Muscle of leg (tissue), 11 donors: ENCODE results near the gene C2orf92. TPM values are rescaled to one million over a fixed set of nuclear protein-coding genes. Genes with fewer than 3 reads are reported as not detected.
"Not testable (repeated sequence)": the region's sequence is repeated elsewhere in the genome, so short reads cannot be mapped to it uniquely, and the experiment has no call there.

Experiments
- DNase-seq: peaks from one replicate; pipeline ENCODE4 v3.0.0; 2013
- H3K27ac ChIP-seq: one replicate; pipeline ENCODE4 v1.5.1; 2013; ENCODE audit warnings: mild to moderate bottlenecking, low read length, control low read depth
- H3K27me3 ChIP-seq: one replicate; pipeline ENCODE4 v1.6.1; 2013; ENCODE audit warnings: low read length; ENCODE audit not compliant: control insufficient read depth, insufficient read depth
- H3K36me3 ChIP-seq: one replicate; pipeline ENCODE4 v1.6.1; 2013; ENCODE audit warnings: low read length; ENCODE audit not compliant: control insufficient read depth, insufficient read depth
- H3K4me1 ChIP-seq: one replicate; pipeline ENCODE4 v1.6.1; 2013; ENCODE audit warnings: low read length; ENCODE audit not compliant: control insufficient read depth, insufficient read depth
- H3K4me3 ChIP-seq: one replicate; pipeline ENCODE4 v1.5.1; 2013; ENCODE audit warnings: low read length, control low read depth
- H3K9me3 ChIP-seq: replicated peaks from 2 replicates; pipeline ENCODE4 v1.6.1; 2013; ENCODE audit warnings: low read depth, low read length; ENCODE audit not compliant: control insufficient read depth
- WGBS: methylation state at CpG from one replicate; pipeline ENCODE4 v1.1.5; 2013; ENCODE audit warnings: missing lambda C conversion rate; ENCODE audit not compliant: insufficient coverage; 5-methylcytosine and 5-hydroxymethylcytosine counted together
- polyA plus RNA-seq, 8 donors: library from polyadenylated mRNA; unstranded; fragments of 120-200 nt; gene quantifications; one replicate each; pipeline versions ENCODE4 v1.2.1 to v1.2.3, GENCODE V29; 2013; ENCODE audit warnings: inconsistent platforms in 1 of 8, low replicate concordance in 1 of 8; ENCODE audit not compliant: insufficient read length in 8 of 8, insufficient read depth in 1 of 8
- total RNA-seq: library from RNA; stranded (reverse); fragments of 120-200 nt; gene quantifications from one replicate; pipeline ENCODE4 v1.2.4, GENCODE V29; 2013

Gene C2orf92
- total and polyA plus RNA-seq, 9 donors = 4.6 to 21.1 (median 12.0) TPM

DNA sequence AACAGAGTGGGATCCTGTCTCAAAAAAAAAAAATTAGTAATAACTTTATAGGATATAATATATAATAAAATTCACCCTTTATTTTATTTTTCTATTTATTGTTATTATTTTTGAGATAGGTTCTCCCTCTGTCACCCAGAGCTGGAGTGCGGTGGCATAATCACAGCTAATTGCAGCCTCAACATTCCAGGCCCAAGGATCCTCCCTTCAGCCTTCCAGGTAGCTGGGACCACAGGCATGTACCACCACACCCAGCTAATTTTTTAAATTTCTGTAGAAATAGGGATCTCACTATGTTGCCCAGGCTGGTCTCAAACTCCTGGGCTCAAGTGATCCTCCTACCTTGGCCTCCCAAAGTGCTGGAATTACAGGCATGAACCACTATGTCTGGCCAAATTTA, 958 bp downstream of the C2orf92 start:
- H3K4me1 ChIP-seq = no peaks in the 10 kb centered on the region
- no peaks in the 10 kb centered on the region for H3K27me3 ChIP-seq
- no peak for DNase-seq
- no peaks in the 10 kb centered on the region for H3K36me3 ChIP-seq
- no CpG with 5 or more reads among the region's 1 CpG for WGBS
- H3K4me3 ChIP-seq = no peak overlapping the region
- no peak overlapping the region for H3K27ac ChIP-seq
- no peaks in the 10 kb centered on the region for H3K9me3 ChIP-seq

DNA sequence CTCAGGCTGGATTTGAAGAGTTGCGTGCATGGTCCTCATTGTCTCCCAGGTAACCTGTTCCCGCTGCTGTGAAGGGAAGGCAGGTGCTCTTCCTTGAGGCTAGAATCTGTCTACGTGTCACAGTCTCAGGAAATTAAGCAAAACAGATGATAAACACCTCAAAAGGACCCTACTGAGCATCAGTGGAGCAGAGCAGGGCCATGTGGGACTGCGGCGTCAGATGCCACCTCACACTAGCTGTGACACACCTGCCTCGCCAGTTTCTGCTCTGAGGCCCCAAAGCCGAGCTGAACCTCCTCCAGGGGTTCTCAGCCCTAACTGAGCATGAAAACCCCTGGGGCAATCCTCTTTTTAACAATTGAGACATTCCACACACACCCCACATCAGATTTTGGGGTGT, 2.0 kb downstream of the C2orf92 start:
- no peaks in the 10 kb centered on the region for H3K9me3 ChIP-seq
- 87% methylated on average over 3 of the region's 7 CpGs for WGBS
- H3K4me1 ChIP-seq = no peaks in the 10 kb centered on the region
- no peaks in the 10 kb centered on the region for H3K27me3 ChIP-seq
- H3K27ac ChIP-seq = no peak overlapping the region
- no peak for DNase-seq
- no peak overlapping the region for H3K4me3 ChIP-seq
- no peaks in the 10 kb centered on the region for H3K36me3 ChIP-seq

DNA sequence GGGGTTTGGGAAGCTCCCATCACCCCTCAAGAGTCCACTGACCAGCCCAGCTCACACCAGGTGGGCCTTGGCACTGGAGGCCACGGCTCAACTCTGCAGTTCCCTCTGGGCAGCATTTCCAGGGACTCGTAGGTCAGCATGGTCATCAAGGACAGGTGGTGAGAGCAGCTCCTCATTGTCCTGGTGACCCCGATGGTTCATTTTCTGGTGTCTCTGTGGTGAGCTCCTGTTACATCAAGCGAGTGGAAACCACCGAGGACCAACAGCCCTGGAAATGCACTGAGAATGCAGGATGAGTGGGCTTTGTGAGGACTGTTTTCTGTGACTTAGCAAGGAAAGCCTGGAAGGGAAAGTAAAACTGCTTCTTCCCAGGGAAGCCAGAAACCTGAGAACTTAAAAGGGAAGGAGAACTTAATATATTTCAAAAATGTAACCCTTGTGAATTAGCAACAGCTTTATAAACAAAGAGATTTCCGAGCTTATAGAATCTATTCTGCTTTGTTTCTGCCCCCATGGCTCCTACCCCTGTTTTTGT, 3.2 kb downstream of the C2orf92 start:
- not testable (repeated sequence) for H3K27me3 ChIP-seq, H3K9me3 ChIP-seq, H3K4me1 ChIP-seq, H3K36me3 ChIP-seq, H3K4me3 ChIP-seq, DNase-seq, H3K27ac ChIP-seq
- 45% methylated on average over 2 of the region's 6 CpGs for WGBS

DNA sequence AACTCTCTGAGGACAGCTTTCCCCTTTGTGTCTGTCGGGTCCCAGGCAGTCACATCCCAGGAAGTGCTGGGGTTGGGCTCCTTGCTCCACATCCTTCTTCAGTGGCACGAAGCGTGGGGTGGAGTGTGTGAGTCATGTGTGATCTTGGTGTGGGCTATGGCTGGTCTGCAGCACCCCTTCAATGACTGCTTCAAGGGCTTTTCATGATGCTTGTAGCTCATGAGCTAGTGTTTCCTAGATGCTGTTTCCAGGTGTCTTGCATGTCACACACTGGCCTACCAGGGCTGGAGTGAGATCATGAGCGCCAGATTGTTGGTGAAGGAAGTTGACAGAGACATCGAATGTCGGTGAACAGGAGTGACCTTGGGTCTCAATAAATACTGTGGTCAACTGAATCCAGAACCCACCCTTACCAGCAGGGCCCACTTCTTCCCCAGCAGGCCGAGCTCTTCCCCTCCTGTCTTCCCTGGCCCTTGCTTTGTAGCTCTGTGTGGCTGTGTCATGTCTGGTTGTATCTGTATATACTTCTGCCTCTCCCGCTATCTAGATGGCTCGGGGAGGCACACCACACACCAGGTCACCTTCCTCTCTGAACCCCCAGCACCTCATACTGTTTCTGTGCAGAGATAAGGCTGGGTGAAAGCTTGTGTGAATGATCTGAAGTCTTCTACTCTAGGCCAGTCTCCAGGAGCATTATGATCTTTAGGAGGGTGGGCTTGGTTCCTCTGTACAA, 3.8 kb downstream of the C2orf92 start:
- H3K36me3 ChIP-seq = peaks cover 3% of the 10 kb centered on the region
- DNase-seq = no peak
- whole genome bisulfite sequencing = 89% methylated on average over 5 of the region's 9 CpGs
- no peaks in the 10 kb centered on the region for H3K4me1 ChIP-seq
- no peaks in the 10 kb centered on the region for H3K9me3 ChIP-seq
- no peak overlapping the region for H3K4me3 ChIP-seq
- no peaks in the 10 kb centered on the region for H3K27me3 ChIP-seq
- no peak overlapping the region for H3K27ac ChIP-seq

DNA sequence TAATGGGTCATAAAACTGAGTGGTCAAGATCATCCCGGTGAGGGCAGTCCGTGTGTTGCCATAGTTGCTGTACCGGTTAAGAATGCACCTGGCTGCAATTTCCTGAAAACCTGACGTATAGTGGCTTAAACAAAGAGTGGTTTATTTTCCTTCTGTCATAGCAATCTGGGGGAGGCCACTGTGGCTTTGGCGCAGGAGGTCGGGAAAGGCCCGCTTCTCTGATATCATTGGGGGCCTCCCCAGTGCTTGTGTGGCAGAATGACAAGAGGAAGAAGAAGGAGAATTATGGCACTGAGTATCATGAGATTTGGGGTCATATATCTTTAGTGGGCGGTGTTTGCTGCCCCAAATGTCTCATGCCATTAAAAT, 4.4 kb downstream of the C2orf92 start:
- no peaks in the 10 kb centered on the region for H3K27me3 ChIP-seq
- no peak overlapping the region for H3K27ac ChIP-seq
- H3K4me3 ChIP-seq = no peak overlapping the region
- 47% methylated on average over 7 of the region's 8 CpGs for WGBS
- no peaks in the 10 kb centered on the region for H3K9me3 ChIP-seq
- DNase-seq = no peak
- H3K4me1 ChIP-seq = no peaks in the 10 kb centered on the region
- peaks cover 3% of the 10 kb centered on the region for H3K36me3 ChIP-seq

DNA sequence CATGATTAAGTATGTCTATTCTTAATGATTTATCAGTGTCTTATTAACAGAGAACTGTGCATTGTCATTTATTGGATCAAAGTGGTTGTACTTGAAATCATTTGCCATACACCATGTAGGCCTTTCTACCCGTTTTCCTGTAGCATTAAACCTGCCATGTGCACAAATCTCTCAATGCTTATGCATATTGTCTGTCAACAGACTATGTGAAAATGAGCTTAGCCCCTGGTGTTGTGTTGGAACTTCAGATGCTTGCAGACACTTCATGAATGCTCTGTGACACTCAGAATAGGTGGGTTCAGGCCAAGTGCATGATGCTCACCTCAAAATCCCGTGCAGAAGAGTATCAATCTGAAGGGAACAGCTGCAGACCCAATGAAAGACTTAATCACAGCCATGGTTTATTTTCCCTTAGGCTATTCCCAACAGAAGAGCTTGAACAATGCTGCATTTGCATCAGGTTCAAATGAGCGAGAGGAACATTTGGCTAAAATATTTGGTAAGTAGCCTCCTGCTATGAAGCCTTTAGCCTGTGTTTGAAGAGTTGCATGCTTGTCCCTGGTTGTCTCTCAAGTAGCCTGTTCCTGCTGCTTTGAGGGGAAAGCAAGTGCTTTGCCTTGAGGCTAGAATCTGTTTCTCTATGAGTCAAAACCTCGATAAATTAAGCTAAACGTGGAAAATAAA, 6.1 kb downstream of the C2orf92 start:
- H3K27me3 ChIP-seq = no peaks in the 10 kb centered on the region
- H3K36me3 ChIP-seq = peaks cover 3% of the 10 kb centered on the region
- H3K4me1 ChIP-seq = no peaks in the 10 kb centered on the region
- no peak overlapping the region for H3K27ac ChIP-seq
- no peaks in the 10 kb centered on the region for H3K9me3 ChIP-seq
- DNase-seq = no peak
- H3K4me3 ChIP-seq = no peak overlapping the region
- WGBS = 0% methylated on average over 1 of the region's 5 CpGs

DNA sequence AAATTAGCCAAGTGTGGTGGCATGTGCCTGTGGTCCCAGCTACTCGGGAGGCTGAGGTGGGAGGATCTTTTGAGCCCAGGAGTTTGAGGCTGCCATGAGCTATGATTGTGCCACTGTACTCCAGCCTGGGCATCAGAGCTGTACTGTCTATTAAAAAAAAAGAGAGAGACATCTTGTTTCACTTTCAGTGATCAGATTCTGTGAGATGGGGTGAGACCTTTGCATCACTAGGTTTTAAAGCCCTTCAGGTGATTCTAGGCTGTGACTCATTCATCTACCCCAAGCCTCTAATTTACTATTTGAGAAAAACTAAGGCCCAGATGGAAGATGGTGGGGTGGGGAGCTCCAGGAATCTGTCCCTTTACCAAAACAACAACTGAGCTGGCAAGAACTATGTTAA, 7.1 kb downstream of the C2orf92 start:
- H3K27me3 ChIP-seq = no peaks in the 10 kb centered on the region
- no peak for DNase-seq
- WGBS = no CpG with 5 or more reads among the region's 1 CpG
- no peaks in the 10 kb centered on the region for H3K9me3 ChIP-seq
- H3K4me3 ChIP-seq = no peak overlapping the region
- H3K36me3 ChIP-seq = peaks cover 3% of the 10 kb centered on the region
- H3K4me1 ChIP-seq = no peaks in the 10 kb centered on the region
- no peak overlapping the region for H3K27ac ChIP-seq

DNA sequence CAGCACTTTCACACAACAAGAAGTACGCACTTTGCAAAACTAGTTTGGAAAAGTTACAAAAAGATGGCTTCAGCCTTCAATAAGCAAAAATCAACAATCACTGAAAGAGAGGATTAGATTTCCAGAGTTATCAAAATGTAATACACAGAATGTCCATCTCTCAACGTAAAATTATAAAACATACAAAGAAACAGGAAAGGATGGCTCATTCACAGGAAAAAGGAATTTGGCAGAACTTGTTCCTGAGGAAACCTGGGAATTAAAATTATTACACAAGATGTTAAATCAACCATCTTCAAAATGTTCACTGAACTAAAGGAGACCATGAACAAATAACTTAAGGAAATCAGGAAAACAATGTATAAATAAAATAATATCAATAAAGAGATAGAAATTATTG, 8.0 kb downstream of the C2orf92 start:
- no peak for DNase-seq
- Histone ChIP-seq H3K27me3 (no peaks in the 10 kb centered on the region), H3K4me3 (no peak overlapping the region), H3K4me1 (no peaks in the 10 kb centered on the region), H3K9me3 (no peaks in the 10 kb centered on the region), H3K36me3 (peaks cover 3% of the 10 kb centered on the region), H3K27ac (no peak overlapping the region)
- WGBS = no CpG with 5 or more reads among the region's 2 CpGs

DNA sequence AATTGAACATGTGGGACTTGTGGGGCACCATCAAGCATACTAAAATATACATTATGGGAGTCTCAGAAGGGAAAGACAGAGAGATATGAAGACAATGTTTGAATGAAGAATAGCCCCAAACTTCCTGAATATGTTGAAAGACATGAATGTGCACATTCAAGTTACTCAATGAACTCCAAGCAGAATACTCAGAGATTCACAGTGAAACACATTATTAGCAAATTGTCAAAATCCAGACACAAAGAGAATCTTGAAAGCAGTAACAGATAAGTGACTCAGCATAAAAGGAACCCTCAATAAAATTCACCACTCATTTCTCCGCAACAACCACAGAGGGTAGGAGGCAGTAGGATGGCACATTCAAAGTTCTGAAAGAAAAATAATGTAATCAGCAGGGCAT, 8.8 kb downstream of the C2orf92 start:
- peaks cover 3% of the 10 kb centered on the region for H3K36me3 ChIP-seq
- H3K27me3 ChIP-seq = no peaks in the 10 kb centered on the region
- DNase-seq = no peak
- no peaks in the 10 kb centered on the region for H3K9me3 ChIP-seq
- H3K27ac ChIP-seq = no peak overlapping the region
- no peaks in the 10 kb centered on the region for H3K4me1 ChIP-seq
- no CpG with 5 or more reads among the region's 1 CpG for WGBS
- no peak overlapping the region for H3K4me3 ChIP-seq

DNA sequence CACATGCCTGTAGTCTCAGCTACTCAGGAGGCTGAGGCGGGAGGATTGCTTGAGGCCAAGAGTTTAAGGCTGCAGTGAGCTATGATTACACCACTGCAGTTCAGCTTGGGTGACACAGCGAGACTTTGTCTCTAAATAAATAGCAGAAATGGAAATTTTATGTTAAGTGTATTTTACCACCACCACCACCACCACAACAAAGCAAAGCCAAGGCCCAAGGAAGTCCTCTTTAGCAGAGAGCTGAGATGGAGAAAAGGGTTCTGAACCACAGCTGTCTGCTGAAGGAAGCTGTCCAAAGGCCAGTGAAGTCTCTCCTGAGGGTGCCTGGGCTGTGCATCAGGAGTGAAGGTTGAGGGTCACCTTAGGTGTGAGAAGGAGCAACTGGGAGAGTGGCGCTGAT, 17.7 kb downstream of the C2orf92 start:
- not testable (repeated sequence) for H3K27me3 ChIP-seq, H3K27ac ChIP-seq, H3K4me1 ChIP-seq, DNase-seq, H3K36me3 ChIP-seq, H3K4me3 ChIP-seq, H3K9me3 ChIP-seq
- WGBS = no CpG with 5 or more reads among the region's 3 CpGs
